ENCODE results near the gene SLC66A1. TPM values are rescaled to one million over a fixed set of nuclear protein-coding genes. Genes with fewer than 3 reads are reported as not detected.

Gene SLC66A1
- polyA plus RNA-seq, 1 donor from 2014 or later: 12.7 TPM

DNA sequence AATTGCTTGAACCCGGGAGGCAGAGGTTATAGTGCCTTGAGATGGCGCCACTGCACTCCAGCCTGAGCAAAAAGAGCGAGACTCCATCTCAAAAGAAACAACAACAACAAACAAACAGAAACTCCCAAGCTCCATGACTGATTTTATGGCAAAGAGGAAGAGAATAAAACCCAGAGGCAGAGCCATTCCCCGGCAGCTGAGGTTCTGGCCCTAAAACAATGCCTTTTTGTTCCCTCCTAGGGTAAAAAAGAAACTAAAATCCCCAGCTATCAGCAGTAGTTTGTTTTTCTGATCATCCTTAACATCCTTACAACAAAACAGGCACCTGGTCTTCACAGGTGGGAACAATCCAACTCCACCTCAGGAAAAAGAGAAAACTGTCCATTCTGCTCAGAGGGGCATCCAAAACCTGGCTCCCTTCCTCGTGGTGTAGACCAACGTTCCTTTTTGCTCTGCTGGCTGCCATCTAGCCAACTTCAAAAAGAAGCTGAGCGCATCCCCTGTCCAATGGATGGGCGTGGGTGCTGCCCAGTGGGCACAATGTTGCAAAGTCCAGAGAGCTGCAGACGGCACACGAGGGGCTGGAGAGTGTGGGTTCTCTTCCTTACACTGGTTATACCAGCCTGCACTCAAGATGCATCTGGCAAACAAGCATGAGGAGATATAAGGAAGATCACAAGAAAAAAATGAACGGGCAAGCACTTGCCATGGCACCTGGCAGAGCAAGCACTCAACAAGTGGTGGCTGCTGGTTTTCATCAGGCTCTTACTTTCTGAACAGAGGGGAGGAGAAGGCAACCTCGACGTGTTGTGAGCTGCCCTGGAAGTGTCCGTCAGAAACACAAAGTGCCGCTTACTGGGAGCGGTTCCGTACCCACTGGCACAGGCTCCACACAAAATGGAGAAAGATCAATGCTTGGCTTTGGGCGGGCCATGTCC lies 54.7 kb downstream of the SLC66A1 start:
- Mint-ChIP-seq H3K27ac (peak overlapping the region in 1 of 3 donors; percentile 80), H3K27me3 (no peaks in the 10 kb centered on the region), H3K36me3 (no peaks in the 10 kb centered on the region), H3K9me3 (no peaks in the 10 kb centered on the region), H3K4me1 (peaks cover 0 to 7% (median 2%) of the 10 kb centered on the region in 3 donors), H3K4me3 (no peak overlapping the region)

- Mint-ChIP-seq H3K4me3 (no peak overlapping the region), H3K27me3 (no peaks in the 10 kb centered on the region), H3K27ac (no peak overlapping the region), H3K36me3 (no peaks in the 10 kb centered on the region), H3K9me3 (no peaks in the 10 kb centered on the region), H3K4me1 (peaks cover 0 to 7% (median 2%) of the 10 kb centered on the region in 3 donors)
Measured at GRCh38 chr1:19367584-19368041, 55.5 kb downstream of the SLC66A1 start.

DNA sequence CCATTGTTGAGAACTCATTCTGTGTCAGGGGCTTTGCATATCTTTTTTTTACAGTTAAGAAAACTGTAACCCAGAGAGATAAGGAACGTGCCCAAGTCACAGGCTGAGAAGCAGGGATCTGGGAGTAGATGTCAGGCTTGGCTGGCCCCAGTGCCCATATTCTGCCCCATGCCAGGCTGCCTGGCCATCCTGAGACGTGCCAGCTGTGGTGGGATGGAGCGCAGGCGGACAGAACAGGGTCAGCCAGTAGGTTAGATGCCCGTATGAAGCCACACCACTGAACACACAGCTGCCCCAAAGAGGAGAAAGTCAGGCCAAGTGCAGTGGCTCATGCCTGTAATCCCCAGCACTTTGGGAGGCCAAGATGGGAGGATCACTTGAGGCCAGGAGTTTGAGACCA lies 55.9 kb downstream of the SLC66A1 start:
- H3K27me3 Mint-ChIP-seq: no peaks in the 10 kb centered on the region
- H3K4me3 Mint-ChIP-seq: no peak overlapping the region
- H3K4me1 Mint-ChIP-seq: peaks cover 0 to 7% (median 2%) of the 10 kb centered on the region in 3 donors
- H3K36me3 Mint-ChIP-seq: no peaks in the 10 kb centered on the region
- no peaks in the 10 kb centered on the region for H3K9me3 Mint-ChIP-seq
- no peak overlapping the region for H3K27ac Mint-ChIP-seq

GRCh38 chr1:19368964-19369363 lies 56.8 kb downstream of the SLC66A1 start:
- H3K27me3 Mint-ChIP-seq: no peaks in the 10 kb centered on the region
- H3K36me3 Mint-ChIP-seq: no peaks in the 10 kb centered on the region
- H3K27ac Mint-ChIP-seq: no peak overlapping the region

GRCh38 chr1:19369396-19370090 lies 57.4 kb downstream of the SLC66A1 start:
- no peaks in the 10 kb centered on the region for H3K9me3 Mint-ChIP-seq
- H3K36me3 Mint-ChIP-seq: no peaks in the 10 kb centered on the region
- no peak overlapping the region for H3K4me3 Mint-ChIP-seq
- H3K4me1 Mint-ChIP-seq: peaks cover 0 to 2% (median under 1%) of the 10 kb centered on the region in 3 donors
- H3K27ac Mint-ChIP-seq: peak overlapping the region in 1 of 3 donors; percentile 31
- H3K27me3 Mint-ChIP-seq: no peaks in the 10 kb centered on the region

More at GRCh38 chr1:19368964-19369363, 56.8 kb downstream of the SLC66A1 start:
- Mint-ChIP-seq H3K9me3 (no peaks in the 10 kb centered on the region), H3K4me1 (peaks cover 0 to 5% (median 2%) of the 10 kb centered on the region in 3 donors), H3K4me3 (no peak overlapping the region)

GRCh38 chr1:19370453-19371170 lies 58.5 kb downstream of the SLC66A1 start:
- Mint-ChIP-seq H3K4me3 (no peak overlapping the region), H3K27ac (peak overlapping the region in 2 of 3 donors; percentile 80 to 85), H3K27me3 (no peaks in the 10 kb centered on the region), H3K36me3 (no peaks in the 10 kb centered on the region), H3K9me3 (no peaks in the 10 kb centered on the region), H3K4me1 (peaks cover 0 to under 1% (median 0%) of the 10 kb centered on the region in 3 donors)

DNA sequence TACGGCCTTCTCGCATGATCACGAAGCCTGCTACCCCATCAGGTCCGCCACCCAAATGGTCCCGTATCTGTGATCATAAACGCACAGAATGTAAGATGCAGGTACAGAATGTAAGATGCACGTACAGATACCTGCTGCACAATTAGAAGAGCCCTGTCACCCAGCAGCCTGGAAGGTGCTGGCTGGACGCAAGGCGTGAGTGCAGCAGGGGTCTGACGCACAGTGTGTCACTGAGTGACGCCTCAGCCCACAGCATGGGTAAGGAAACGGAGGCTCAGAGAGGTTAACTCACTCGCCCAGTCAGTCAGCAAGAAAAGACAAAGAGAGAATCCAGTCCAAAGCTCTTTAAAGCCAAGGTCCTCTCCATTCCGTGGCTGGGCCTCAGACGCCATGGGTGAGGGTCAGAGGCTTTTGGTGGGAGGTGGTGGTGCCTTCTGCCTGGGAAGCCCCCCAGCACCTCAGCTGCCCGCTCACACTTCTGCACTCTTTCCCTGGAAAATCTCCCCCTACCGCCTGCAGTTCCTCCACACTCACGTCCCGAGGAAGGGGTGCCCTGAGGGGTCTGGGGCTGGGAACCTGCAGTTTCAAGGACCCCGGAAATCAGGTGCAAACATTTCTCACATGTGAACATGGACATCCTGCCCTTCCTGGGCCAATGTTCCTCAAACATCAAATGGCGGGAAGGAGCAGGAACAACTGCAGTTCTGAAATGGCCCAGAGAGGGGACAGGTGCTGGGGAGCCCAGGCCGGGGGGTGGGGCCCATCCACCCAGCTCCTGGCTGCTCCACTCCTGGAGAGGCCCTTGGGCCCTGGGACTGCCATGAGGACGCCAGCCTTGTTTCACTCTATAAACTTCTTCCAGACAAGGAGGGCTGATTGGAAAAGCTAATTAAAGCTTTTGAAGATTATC lies 59.4 kb downstream of the SLC66A1 start:
- Mint-ChIP-seq H3K27ac (peak overlapping the region in 2 of 3 donors; percentile 80 to 83), H3K27me3 (no peaks in the 10 kb centered on the region), H3K36me3 (no peaks in the 10 kb centered on the region), H3K9me3 (no peaks in the 10 kb centered on the region), H3K4me1 (peaks cover 0 to 2% (median 0%) of the 10 kb centered on the region in 3 donors), H3K4me3 (peak overlapping the region in 1 of 4 donors; percentile 47)

DNA sequence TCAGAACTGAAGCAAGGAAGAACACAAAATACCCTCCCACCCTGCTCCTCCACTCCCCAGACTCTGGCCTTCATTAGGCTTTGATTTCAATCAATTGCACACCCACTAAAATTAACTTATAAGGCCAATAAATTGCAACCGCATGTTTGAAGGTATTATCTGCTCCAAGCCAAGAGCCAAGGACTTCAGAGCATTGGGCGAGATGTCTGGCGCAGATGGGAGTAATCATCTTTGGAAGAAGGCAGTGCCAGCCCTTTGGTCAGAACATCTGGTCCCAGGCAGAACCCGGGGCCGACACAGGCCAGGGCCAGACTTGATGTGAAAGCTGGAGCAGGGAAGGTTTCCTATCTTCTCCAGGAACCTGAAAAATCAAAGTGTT lies 60.0 kb downstream of the SLC66A1 start:
- H3K4me3 Mint-ChIP-seq: no peak overlapping the region
- peak overlapping the region in 2 of 3 donors; percentile 53 to 83 for H3K27ac Mint-ChIP-seq
- no peaks in the 10 kb centered on the region for H3K9me3 Mint-ChIP-seq
- peaks cover 0 to 2% (median 0%) of the 10 kb centered on the region in 3 donors for H3K4me1 Mint-ChIP-seq
- no peaks in the 10 kb centered on the region for H3K27me3 Mint-ChIP-seq
- peaks cover 2% of the 10 kb centered on the region for H3K36me3 Mint-ChIP-seq

- H3K4me3 Mint-ChIP-seq: no peak overlapping the region
- H3K27me3 Mint-ChIP-seq: no peaks in the 10 kb centered on the region
- no peak overlapping the region for H3K27ac Mint-ChIP-seq
- H3K36me3 Mint-ChIP-seq: peaks cover 2% of the 10 kb centered on the region
- no peaks in the 10 kb centered on the region for H3K9me3 Mint-ChIP-seq
- H3K4me1 Mint-ChIP-seq: peaks cover 0 to 2% (median 0%) of the 10 kb centered on the region in 3 donors
Measured at GRCh38 chr1:19372602-19373001, 60.5 kb downstream of the SLC66A1 start.

GRCh38 chr1:19373211-19374082 lies 61.3 kb downstream of the SLC66A1 start:
- H3K27me3 Mint-ChIP-seq: no peaks in the 10 kb centered on the region
- H3K27ac Mint-ChIP-seq: no peak overlapping the region

DNA sequence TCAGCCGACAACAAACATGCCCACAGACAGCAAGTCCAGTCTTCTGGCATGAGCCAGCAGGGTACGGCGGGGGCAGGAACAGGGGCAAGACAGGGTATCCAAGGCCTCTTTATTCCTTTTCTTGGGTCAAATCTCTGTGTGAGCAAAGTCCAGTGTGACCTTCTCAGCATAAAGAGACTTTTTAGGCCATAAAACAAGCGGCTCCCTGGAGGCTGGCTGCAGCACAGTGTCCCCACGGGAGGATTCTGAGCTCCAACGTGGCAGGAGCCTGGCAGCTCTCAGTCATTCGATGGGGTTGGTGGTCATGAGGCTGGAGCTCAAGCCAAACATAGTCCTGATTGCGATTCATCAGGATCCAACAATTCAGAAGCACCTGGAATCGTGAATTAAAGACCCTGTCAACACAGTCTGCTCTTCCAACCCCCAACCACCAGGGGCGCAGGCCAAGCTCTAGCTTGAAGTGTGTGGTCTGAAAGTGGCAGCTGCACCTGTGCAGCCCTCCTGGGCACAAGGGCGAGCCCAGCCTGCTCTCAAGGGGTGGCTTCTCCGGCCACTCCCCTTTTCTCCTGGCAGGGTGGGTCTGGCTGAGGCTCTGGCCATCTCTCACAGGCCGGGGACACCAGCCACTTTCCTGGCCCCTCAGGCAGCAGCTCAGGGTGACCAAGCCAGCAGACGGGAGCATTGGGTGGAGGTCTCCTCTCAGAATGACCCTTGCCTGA lies 62.1 kb downstream of the SLC66A1 start:
- H3K4me1 Mint-ChIP-seq: peaks cover 0 to 3% (median 0%) of the 10 kb centered on the region in 3 donors
- H3K27ac Mint-ChIP-seq: peak overlapping the region in 1 of 3 donors; percentile 67
- no peaks in the 10 kb centered on the region for H3K27me3 Mint-ChIP-seq
- H3K9me3 Mint-ChIP-seq: no peaks in the 10 kb centered on the region
- H3K36me3 Mint-ChIP-seq: peaks cover 2% of the 10 kb centered on the region
- no peak overlapping the region for H3K4me3 Mint-ChIP-seq

More at GRCh38 chr1:19373211-19374082, 61.3 kb downstream of the SLC66A1 start:
- Mint-ChIP-seq H3K9me3 (no peaks in the 10 kb centered on the region), H3K4me3 (no peak overlapping the region), H3K36me3 (peaks cover 2% of the 10 kb centered on the region), H3K4me1 (peaks cover 0 to 2% (median 0%) of the 10 kb centered on the region in 3 donors)

DNA sequence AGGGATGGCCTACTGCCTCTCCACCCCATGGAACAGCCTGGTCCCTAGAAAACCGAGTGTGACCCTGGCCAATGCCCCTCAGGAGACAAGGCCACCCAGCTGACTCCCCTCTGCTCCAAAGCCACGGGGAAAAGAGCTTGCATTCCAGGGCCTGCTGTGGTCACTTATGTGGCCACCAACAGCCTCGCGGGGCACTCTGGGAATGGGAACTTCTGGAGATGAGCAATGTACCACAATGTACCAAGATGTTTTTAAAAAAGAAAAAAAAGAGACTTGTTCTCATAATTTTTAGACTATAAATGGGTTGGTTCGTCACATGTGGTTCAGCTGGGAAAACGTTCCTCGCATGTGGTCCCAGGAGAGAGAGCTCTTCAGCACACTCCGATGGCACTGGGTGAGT lies 62.8 kb downstream of the SLC66A1 start:
- Mint-ChIP-seq H3K4me1 (peaks cover 0 to 3% (median 0%) of the 10 kb centered on the region in 3 donors), H3K27ac (no peak overlapping the region), H3K4me3 (no peak overlapping the region), H3K27me3 (no peaks in the 10 kb centered on the region), H3K36me3 (peaks cover 4% of the 10 kb centered on the region), H3K9me3 (no peaks in the 10 kb centered on the region)

All from IgD-negative memory B cell (primary cell).